Panc1 (cell line): ENCODE data around the gene TMEM168. TPM values are rescaled to one million over a fixed set of nuclear protein-coding genes. Genes with fewer than 3 reads are reported as not detected.

Source experiments
- ATAC-seq: fragments of 200-7000 bp; cut with Tn5 transposase; 2 replicates; pipeline ENCODE4 v1.9.1; 2020; ENCODE audit warnings: mild to moderate bottlenecking, moderate library complexity
- BruUV-seq: library from RNA; stranded (reverse); fragments of 400-500 nt; replicated peaks from 2 replicates; lab custom pipeline; 2021; lab: Mats Ljungman, UMichigan
- CTCF ChIA-PET: fragments of 300-600 bp; sonication (Branson Sonifier 250); formaldehyde crosslinking; loops from one replicate; lab custom pipeline; 2022; ENCODE audit warnings: antibody characterized with exemption; lab: Charles Lee
- POLR2A ChIA-PET: fragments of 300-600 bp; sonication (Branson Sonifier 250); formaldehyde crosslinking; loops from one replicate; lab custom pipeline; 2022; ENCODE audit warnings: antibody characterized with exemption; lab: Charles Lee
- DNase-seq: peaks from one replicate; pipeline ENCODE4 v3.0.0-alpha.2; 2010; ENCODE audit warnings: low read depth, low spot score
- H3K27ac ChIP-seq: 2 replicates; pipeline ENCODE4 v1.5.1; 2011; ENCODE audit warnings: mild to moderate bottlenecking, low read length, inconsistent platforms
- H3K27me3 ChIP-seq: fragments of 200-500 bp; sonication (Bioruptor generic); 2 replicates; pipeline ENCODE4 v1.6.0; 2014; ENCODE audit warnings: low read length, inconsistent platforms; ENCODE audit not compliant: control insufficient read depth, insufficient read depth
- H3K36me3 ChIP-seq: fragments of 200-500 bp; sonication (Bioruptor generic); 2 replicates; pipeline ENCODE4 v1.5.1; 2014; ENCODE audit warnings: inconsistent platforms, mild to moderate bottlenecking, low read length, moderate library complexity; ENCODE audit not compliant: control insufficient read depth, insufficient read depth
- H3K4me1 ChIP-seq: 2 replicates; pipeline ENCODE4 v1.5.1; 2011; ENCODE audit warnings: inconsistent platforms, mild to moderate bottlenecking, low read length, moderate library complexity; ENCODE audit not compliant: control insufficient read depth, insufficient read depth
- H3K4me3 ChIP-seq, 2 experiments: 2 replicates each; pipeline ENCODE4 v1.5.1; 2011 to 2012; ENCODE audit warnings: low read depth in 2 of 2, low read length in 2 of 2, mild to moderate bottlenecking in 2 of 2, inconsistent platforms in 1 of 2, moderate library complexity in 1 of 2
- H3K9me3 ChIP-seq: fragments of 200-500 bp; sonication (Bioruptor generic); 2 replicates; pipeline ENCODE4 v1.5.1; 2014; ENCODE audit warnings: low read depth, mild to moderate bottlenecking, inconsistent platforms, low read length, moderate library complexity; ENCODE audit not compliant: control insufficient read depth, insufficient read depth
- POLR2AphosphoS5 ChIP-seq: IDR thresholded peaks from 2 replicates; pipeline ENCODE4 v1.6.1; 2012; ENCODE audit warnings: mild to moderate bottlenecking, low read depth, low read length, moderate library complexity
- REST ChIP-seq, 2 experiments: IDR thresholded peaks; 2 replicates each; pipeline ENCODE4 v1.6.1; 2011 to 2012; ENCODE audit warnings: low read depth in 2 of 2, control low read depth in 1 of 2, low read length in 1 of 2, mild to moderate bottlenecking in 1 of 2, moderate library complexity in 1 of 2; ENCODE audit not compliant: insufficient read depth in 1 of 2
- SIN3A ChIP-seq: IDR thresholded peaks from 2 replicates; pipeline ENCODE4 v1.6.1; 2012; ENCODE audit warnings: low read depth, mild to moderate bottlenecking, low read length, moderate library complexity, borderline replicate concordance; ENCODE audit not compliant: insufficient read depth
- TCF7L2 ChIP-seq: IDR thresholded peaks from 2 replicates; pipeline ENCODE4 v1.6.1; 2011; ENCODE audit warnings: mild to moderate bottlenecking, low read depth, low read length, inconsistent platforms
- in situ Hi-C: cut with HindIII; loops from 2 replicates; pipeline ENCODE4 v1.10.0; 2016; ENCODE audit warnings: low sequenced_read_pairs, low pct_unique_long_range_greater_than_20kb
- intact Hi-C: fragments of 100-400 bp; cut with micrococcal nuclease; formaldehyde crosslinking; loops from one replicate; pipeline ENCODE4 v1.10.0; 2022; ENCODE audit not compliant: unreplicated experiment
- total RNA-seq: library from RNA; stranded (reverse); gene quantifications from one replicate; pipeline ENCODE4 v1.2.1, GENCODE V29; 2021; ENCODE audit not compliant: unreplicated experiment
- TF ChIP-seq, protein P1 (sequence below): fragments of 450-650 bp; IDR thresholded peaks from 2 replicates; pipeline ENCODE4 v1.5.1; 2017; ENCODE audit warnings: mild to moderate bottlenecking

Gene TMEM168
- total RNA-seq, 1 experiment from 2014 or later: 0.26 TPM

GRCh38 chr7:112830769-112831168, 40.6 kb upstream of the TMEM168 start:
- H3K4me1 ChIP-seq: no peaks in the 10 kb centered on the region
- H3K27me3 ChIP-seq: no peaks in the 10 kb centered on the region
- no peak for TF ChIP-seq POLR2AphosphoS5
- TF ChIP-seq REST (IDR thresholded peaks at IDR 0.05; ENCODE audit: insufficient read depth in 1 of 2, low read depth in 2 of 2, low read length in 1 of 2): no peak
- TF ChIP-seq TCF7L2: no peak
- no peak for TF ChIP-seq SIN3A
- TF ChIP-seq, protein P1, sequence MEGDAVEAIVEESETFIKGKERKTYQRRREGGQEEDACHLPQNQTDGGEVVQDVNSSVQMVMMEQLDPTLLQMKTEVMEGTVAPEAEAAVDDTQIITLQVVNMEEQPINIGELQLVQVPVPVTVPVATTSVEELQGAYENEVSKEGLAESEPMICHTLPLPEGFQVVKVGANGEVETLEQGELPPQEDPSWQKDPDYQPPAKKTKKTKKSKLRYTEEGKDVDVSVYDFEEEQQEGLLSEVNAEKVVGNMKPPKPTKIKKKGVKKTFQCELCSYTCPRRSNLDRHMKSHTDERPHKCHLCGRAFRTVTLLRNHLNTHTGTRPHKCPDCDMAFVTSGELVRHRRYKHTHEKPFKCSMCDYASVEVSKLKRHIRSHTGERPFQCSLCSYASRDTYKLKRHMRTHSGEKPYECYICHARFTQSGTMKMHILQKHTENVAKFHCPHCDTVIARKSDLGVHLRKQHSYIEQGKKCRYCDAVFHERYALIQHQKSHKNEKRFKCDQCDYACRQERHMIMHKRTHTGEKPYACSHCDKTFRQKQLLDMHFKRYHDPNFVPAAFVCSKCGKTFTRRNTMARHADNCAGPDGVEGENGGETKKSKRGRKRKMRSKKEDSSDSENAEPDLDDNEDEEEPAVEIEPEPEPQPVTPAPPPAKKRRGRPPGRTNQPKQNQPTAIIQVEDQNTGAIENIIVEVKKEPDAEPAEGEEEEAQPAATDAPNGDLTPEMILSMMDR: no peak
- no TSS peak for BruUV-seq
- intact Hi-C loops (no loop called here), in situ Hi-C loops (no loop called here)
- ATAC-seq (no peak), DNase-seq (no peak)
- ChIA-PET POLR2A (no interaction called here), CTCF (no interaction called here)
- no peak overlapping the region for H3K4me3 ChIP-seq
- H3K27ac ChIP-seq: no peak overlapping the region
- no peaks in the 10 kb centered on the region for H3K36me3 ChIP-seq
- H3K9me3 ChIP-seq: no peaks in the 10 kb centered on the region

- CTCF ChIA-PET: no interaction called here
- no TSS peak for BruUV-seq
Observed at GRCh38 chr7:112828696-112829095, 38.5 kb upstream of the TMEM168 start.

More at GRCh38 chr7:112828696-112829095, 38.5 kb upstream of the TMEM168 start:
- Histone ChIP-seq H3K4me1 (no peaks in the 10 kb centered on the region), H3K4me3 (no peak overlapping the region), H3K27ac (no peak overlapping the region), H3K9me3 (no peaks in the 10 kb centered on the region), H3K27me3 (no peaks in the 10 kb centered on the region), H3K36me3 (no peaks in the 10 kb centered on the region)
- in situ Hi-C loops (no loop called here), intact Hi-C loops (no loop called here)
- POLR2A ChIA-PET: no interaction called here
- TF ChIP-seq, protein P1: no peak
- TF ChIP-seq SIN3A (no peak), TCF7L2 (no peak), POLR2AphosphoS5 (no peak), REST (IDR thresholded peaks at IDR 0.05; ENCODE audit: insufficient read depth in 1 of 2, low read depth in 2 of 2, low read length in 1 of 2) (no peak)
- no peak for DNase-seq
- ATAC-seq: no peak
